T-cell (primary cell): ENCODE measurements around the gene CTXN1. TPM values are rescaled to one million over a fixed set of nuclear protein-coding genes. Genes with fewer than 3 reads are reported as not detected.

Source experiments
- ATAC-seq, 4 experiments: fragments of 200-7000 bp in 3 of 4; fragments of 150-1000 bp in 1 of 4; cut with Tn5 transposase; replicated peaks in 1 of 4; 1 replicate in 3 of 4; 2 replicates in 1 of 4; pipeline ENCODE4 v1.10.0; 2021; ENCODE audit warnings: moderate library complexity in 3 of 4, mild to moderate bottlenecking in 2 of 4, moderate number of reproducible peaks in 1 of 4
- CTCF ChIA-PET, 2 donors: fragments of 300-600 bp; sonication (Branson Sonifier 250); formaldehyde crosslinking; loops; one replicate each; lab custom pipeline; 2022; ENCODE audit warnings: antibody characterized with exemption in 2 of 2; lab: Charles Lee
- POLR2A ChIA-PET, 2 donors: fragments of 300-600 bp; sonication (Branson Sonifier 250); formaldehyde crosslinking; loops; one replicate each; lab custom pipeline; 2022; ENCODE audit warnings: antibody characterized with exemption in 2 of 2; lab: Charles Lee
- DNase-seq, 35 experiments: peaks; one replicate each; pipeline versions ENCODE4 v3.0.0 to v3.0.0-alpha.2; 2013 to 2023
- H3K27ac ChIP-seq: one replicate; pipeline ENCODE4 v1.5.1; 2013; ENCODE audit warnings: low read length
- H3K27me3 ChIP-seq, 2 experiments: replicated peaks in 1 of 2; 1 replicate in 1 of 2; 2 replicates in 1 of 2; pipeline versions ENCODE4 v1.6.1 to v1.7.0; 2013; ENCODE audit warnings: low read length in 1 of 2, mixed read lengths in 1 of 2; ENCODE audit not compliant: control insufficient read depth in 2 of 2, insufficient read depth in 2 of 2; ENCODE audit errors: extremely low read depth in 1 of 2
- H3K36me3 ChIP-seq, 2 donors: 1 replicate in 1 of 2; 2 replicates in 1 of 2; pipeline versions ENCODE4 v1.6.1 to v1.7.0; 2013; ENCODE audit warnings: low read length in 1 of 2; ENCODE audit not compliant: control insufficient read depth in 2 of 2, insufficient read depth in 1 of 2; ENCODE audit errors: extremely low read depth in 1 of 2
- H3K4me1 ChIP-seq, 2 experiments: 1 replicate in 1 of 2; 2 replicates in 1 of 2; pipeline versions ENCODE4 v1.6.1 to v1.7.0; 2013; ENCODE audit warnings: low read length in 2 of 2, mixed read lengths in 1 of 2; ENCODE audit not compliant: insufficient read depth in 2 of 2, control insufficient read depth in 1 of 2; ENCODE audit errors: extremely low read depth in 1 of 2
- H3K4me3 ChIP-seq, 2 donors: 1 replicate in 1 of 2; 2 replicates in 1 of 2; pipeline versions ENCODE4 v1.5.1 to v1.7.0; 2013; ENCODE audit warnings: mild to moderate bottlenecking in 2 of 2, low read length in 1 of 2, moderate library complexity in 1 of 2; ENCODE audit not compliant: control insufficient read depth in 1 of 2; ENCODE audit errors: extremely low read depth in 1 of 2
- H3K9me3 ChIP-seq: 2 replicates; pipeline ENCODE4 v1.7.0; 2013
- H3K27ac Mint-ChIP-seq, 2 donors: one replicate each; pipeline ENCODE4 v1.8.0; 2020 to 2021; ENCODE audit warnings: mild to moderate bottlenecking in 2 of 2, mixed read lengths in 2 of 2
- H3K27me3 Mint-ChIP-seq, 2 donors: one replicate each; pipeline ENCODE4 v1.8.0; 2021 to 2022; ENCODE audit warnings: mixed read lengths in 2 of 2
- H3K36me3 Mint-ChIP-seq: one replicate; pipeline ENCODE4 v1.8.0; 2021; ENCODE audit warnings: mixed read lengths
- H3K4me1 Mint-ChIP-seq, 3 donors: one replicate each; pipeline ENCODE4 v1.8.0; 2020 to 2022; ENCODE audit warnings: mixed read lengths in 3 of 3, mild to moderate bottlenecking in 1 of 3
- H3K4me3 Mint-ChIP-seq, 3 donors: one replicate each; pipeline ENCODE4 v1.8.0; 2020 to 2022; ENCODE audit warnings: mild to moderate bottlenecking in 3 of 3, mixed read lengths in 3 of 3, moderate library complexity in 3 of 3
- H3K9me3 Mint-ChIP-seq, 3 donors: one replicate each; pipeline ENCODE4 v1.8.0; 2020 to 2022; ENCODE audit warnings: mixed read lengths in 3 of 3
- WGBS: methylation state at CpG from one replicate; pipeline ENCODE4 v1.1.5; 2013; ENCODE audit warnings: missing lambda C conversion rate; ENCODE audit not compliant: insufficient coverage; 5-methylcytosine and 5-hydroxymethylcytosine counted together
- total RNA-seq, 35 experiments: library from RNA in 6 of 35; stranded (reverse) in 6 of 35; fragments of 120-200 nt in 1 of 35; gene quantifications; one replicate each; pipeline versions ENCODE4 v1.2.1 to v1.2.4 and lab custom pipeline; 2013 to 2026

CTXN1 gene
- total RNA-seq, 5 donors from 2014 or later (not counting 1 experiment from before 2014, with no cell fraction given), result 0.19 to 0.47 (median 0.30) TPM; not detected in 1

- no peak overlapping the region for H3K27ac ChIP-seq
- no peaks in the 10 kb centered on the region for H3K9me3 Mint-ChIP-seq
- H3K27me3 Mint-ChIP-seq, result no peaks in the 10 kb centered on the region
- ATAC-seq (no peak), DNase-seq (no peak)
- no peaks in the 10 kb centered on the region for H3K9me3 ChIP-seq
- H3K36me3 Mint-ChIP-seq, result no peaks in the 10 kb centered on the region
- H3K4me3 Mint-ChIP-seq, result peak overlapping the region in 1 of 3 donors; percentile 38
- ChIA-PET CTCF (interaction anchor here (0.7 to 2.7 kb wide), 3 partner anchors 10 to 1413 kb away, joined by 3 to 15 read pairs (median 3); partner anchors contain the start of gene TIMM44 (in 1 of the 2)), POLR2A (interaction anchor here in 1 of 2 donors (0.6 kb wide), 1 partner anchor 100 kb away, joined by 14 read pairs; no protein-coding TSS in a partner anchor)
- peak overlapping the region in 1 of 2 donors; percentile 0 for H3K27ac Mint-ChIP-seq
- peaks cover 2 to 21% of the 10 kb centered on the region in 2 experiments for H3K4me1 ChIP-seq
- peaks cover 5 to 27% of the 10 kb centered on the region in 2 donors for H3K36me3 ChIP-seq
- 87% methylated on average over 8 of the region's 9 CpGs for WGBS
- H3K4me3 ChIP-seq, result no peak overlapping the region
- H3K4me1 Mint-ChIP-seq, result peaks cover 0 to 19% (median 12%) of the 10 kb centered on the region in 3 donors
- H3K27me3 ChIP-seq, result no peaks in the 10 kb centered on the region
Observed at GRCh38 chr19:7928334-7928706, 2.4 kb upstream of the CTXN1 start.

DNA sequence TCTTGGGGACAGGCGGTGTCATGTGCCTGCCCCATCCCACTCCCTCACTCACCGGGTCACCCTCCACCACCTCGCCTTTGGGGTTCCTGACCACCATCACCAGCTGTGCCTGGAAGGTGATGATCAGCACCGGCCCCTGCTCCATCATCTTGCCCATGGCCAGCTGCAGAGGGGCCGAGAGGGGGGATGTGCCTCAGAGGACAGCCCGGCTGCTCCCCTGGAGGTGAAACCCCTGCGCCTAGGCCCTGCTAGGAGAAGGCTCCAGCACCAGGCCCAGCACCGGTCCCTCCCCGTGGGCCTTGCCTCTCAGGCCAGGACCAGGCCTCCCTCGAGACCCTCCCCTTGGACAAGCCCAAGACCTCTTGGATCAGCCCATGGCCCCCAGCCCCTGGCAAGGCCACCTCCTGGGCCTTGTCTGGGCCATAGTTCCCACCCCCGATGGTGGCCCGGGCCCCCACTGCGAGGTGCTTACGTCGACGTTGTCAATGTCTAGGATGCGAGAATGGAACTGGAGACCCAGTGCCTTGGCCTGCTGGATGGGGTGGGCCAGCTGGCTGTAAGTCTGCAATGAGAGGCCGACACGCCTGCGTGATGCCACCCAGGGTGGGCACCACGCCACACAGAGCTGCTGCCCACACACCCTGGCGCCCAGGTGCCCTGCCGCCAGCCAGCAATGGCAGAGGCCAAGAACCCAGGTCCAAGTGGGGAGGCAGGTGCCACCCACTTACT, 1.8 kb upstream of the CTXN1 start:
- Mint-ChIP-seq H3K36me3 (no peaks in the 10 kb centered on the region), H3K9me3 (no peaks in the 10 kb centered on the region), H3K27me3 (no peaks in the 10 kb centered on the region), H3K27ac (peak overlapping the region in 1 of 2 donors; percentile 0), H3K4me1 (peaks cover 0 to 23% (median 12%) of the 10 kb centered on the region in 3 donors), H3K4me3 (peak overlapping the region in 1 of 3 donors; percentile 38)
- 91% methylated on average over 21 of the region's 23 CpGs for WGBS
- no peak for ATAC-seq
- H3K27me3 ChIP-seq, result no peaks in the 10 kb centered on the region
- peaks cover 2 to 21% of the 10 kb centered on the region in 2 experiments for H3K4me1 ChIP-seq
- CTCF ChIA-PET, result interaction anchor here in 1 of 2 donors (0.7 kb wide), 1 partner anchor 1413 kb away, joined by 3 read pairs; no protein-coding TSS in a partner anchor
- H3K27ac ChIP-seq, result no peak overlapping the region
- H3K4me3 ChIP-seq, result no peak overlapping the region
- no peaks in the 10 kb centered on the region for H3K9me3 ChIP-seq
- POLR2A ChIA-PET, result no interaction called here
- no peak for DNase-seq
- peaks cover 4 to 25% of the 10 kb centered on the region in 2 donors for H3K36me3 ChIP-seq

DNA sequence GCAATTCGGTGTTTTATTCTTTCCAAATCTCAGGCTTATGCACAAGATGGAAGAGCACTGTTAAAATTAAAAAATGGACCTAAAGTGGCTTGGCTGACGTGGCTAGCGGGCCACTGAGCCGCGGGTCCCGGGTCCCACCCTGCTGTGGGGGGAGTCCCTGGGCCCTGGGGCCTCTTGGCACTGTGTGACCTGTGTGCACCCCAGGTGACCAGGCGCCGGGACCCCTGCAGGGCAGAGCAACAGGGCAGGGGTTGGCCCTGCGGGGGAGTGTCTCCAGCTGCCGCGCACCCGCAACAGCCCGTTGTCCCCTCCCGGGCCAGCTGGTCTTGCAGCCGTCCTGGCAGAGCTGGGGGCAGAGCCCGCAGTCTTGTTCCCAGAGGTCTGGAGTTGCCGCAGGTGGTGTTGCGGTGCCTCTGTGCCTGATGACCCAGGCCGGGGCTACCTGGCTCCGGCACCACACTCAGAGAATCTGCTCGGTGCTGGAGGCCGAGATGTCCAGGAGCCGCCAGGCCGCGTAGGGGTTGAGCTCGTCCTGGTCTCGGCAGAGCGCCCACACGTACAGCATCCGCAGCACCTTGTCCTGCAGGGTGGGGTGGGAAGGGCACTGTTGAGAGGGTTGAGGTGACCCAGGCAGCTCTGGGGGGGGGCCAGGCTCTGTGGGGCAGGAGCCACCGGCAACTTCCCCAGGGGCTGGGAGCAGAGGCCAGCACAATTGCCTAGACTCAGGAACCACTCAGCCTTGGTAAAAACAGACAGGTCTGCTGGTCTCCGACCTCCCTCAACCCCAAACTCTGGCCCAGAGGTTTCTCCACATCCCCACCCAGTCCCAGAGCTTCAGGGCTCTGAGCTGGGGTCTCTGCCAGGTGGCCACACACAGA, 1.0 kb upstream of the CTXN1 start:
- Histone ChIP-seq H3K27me3 (no peaks in the 10 kb centered on the region), H3K36me3 (peaks cover 6 to 24% of the 10 kb centered on the region in 2 donors), H3K4me3 (no peak overlapping the region), H3K27ac (no peak overlapping the region), H3K9me3 (no peaks in the 10 kb centered on the region), H3K4me1 (peaks cover 2 to 28% of the 10 kb centered on the region in 2 experiments)
- no peak for DNase-seq
- POLR2A ChIA-PET, result no interaction called here
- 93% methylated on average over 25 of the region's 32 CpGs for WGBS
- Mint-ChIP-seq H3K9me3 (no peaks in the 10 kb centered on the region), H3K4me3 (peak overlapping the region; percentile 57 to 66 (median 64)), H3K27ac (no peak overlapping the region), H3K4me1 (peaks cover 4 to 27% (median 14%) of the 10 kb centered on the region in 3 donors), H3K36me3 (no peaks in the 10 kb centered on the region), H3K27me3 (no peaks in the 10 kb centered on the region)
- CTCF ChIA-PET, result interaction anchor here in 1 of 2 donors (0.6 kb wide), 1 partner anchor 54 kb away, joined by 3 read pairs; no protein-coding TSS in a partner anchor
- ATAC-seq, result no peak

- CTCF ChIA-PET, result no interaction called here
- WGBS, result under 1% methylated on average over 93 of the region's 98 CpGs
- peak; percentile 49 to 88 (median 72) for DNase-seq
Observed at GRCh38 chr19:7925171-7925851, 624 bp downstream of the CTXN1 start.

GRCh38 chr19:7924651-7925170, 1.2 kb downstream of the CTXN1 start:
- no peak for ATAC-seq
- CTCF ChIA-PET, result interaction anchor here in 1 of 2 donors (0.6 to 0.7 kb wide), 2 partner anchors 15 to 103 kb away, joined by 3 to 7 read pairs; no protein-coding TSS in a partner anchor
- POLR2A ChIA-PET, result interaction anchor here in 1 of 2 donors (0.6 kb wide), 1 partner anchor 16 kb away, joined by 12 read pairs; no protein-coding TSS in a partner anchor
- peaks cover 6 to 13% of the 10 kb centered on the region in 2 donors for H3K36me3 ChIP-seq
- no peaks in the 10 kb centered on the region for H3K9me3 ChIP-seq
- H3K4me3 ChIP-seq, result no peak overlapping the region
- no peak for DNase-seq
- H3K27ac Mint-ChIP-seq, result no peak overlapping the region
- no peaks in the 10 kb centered on the region for H3K9me3 Mint-ChIP-seq
- no peaks in the 10 kb centered on the region for H3K36me3 Mint-ChIP-seq
- H3K27ac ChIP-seq, result no peak overlapping the region
- peaks cover 20 to 41% (median 26%) of the 10 kb centered on the region in 3 donors for H3K4me1 Mint-ChIP-seq
- peaks cover 0 to 2% of the 10 kb centered on the region in 2 experiments for H3K27me3 ChIP-seq
- peak overlapping the region in 1 of 3 donors; percentile 74 for H3K4me3 Mint-ChIP-seq
- H3K27me3 Mint-ChIP-seq, result peaks cover 2 to 4% of the 10 kb centered on the region in 2 donors
- peaks cover 11 to 43% of the 10 kb centered on the region in 2 experiments for H3K4me1 ChIP-seq
- 81% methylated on average over 18 of the region's 34 CpGs for WGBS

More at GRCh38 chr19:7925171-7925851, 624 bp downstream of the CTXN1 start:
- H3K4me3 Mint-ChIP-seq, result peak overlapping the region; percentile 74 to 85 (median 78)
- H3K4me1 Mint-ChIP-seq, result peaks cover 14 to 39% (median 22%) of the 10 kb centered on the region in 3 donors
- H3K9me3 Mint-ChIP-seq, result no peaks in the 10 kb centered on the region
- POLR2A ChIA-PET, result no interaction called here
- peak overlapping the region in 1 of 2 donors; percentile 66 for H3K27ac Mint-ChIP-seq
- ATAC-seq, result peak in 3 of 4 experiments; percentile 15 to 26 (median 20)
- no peaks in the 10 kb centered on the region for H3K36me3 Mint-ChIP-seq
- H3K4me1 ChIP-seq, result peaks cover 9 to 40% of the 10 kb centered on the region in 2 experiments
- H3K36me3 ChIP-seq, result peaks cover 6 to 13% of the 10 kb centered on the region in 2 donors
- H3K27ac ChIP-seq, result no peak overlapping the region
- H3K27me3 Mint-ChIP-seq, result no peaks in the 10 kb centered on the region
- H3K27me3 ChIP-seq, result no peaks in the 10 kb centered on the region
- H3K4me3 ChIP-seq, result peak overlapping the region in 1 of 2 donors; percentile 51
- H3K9me3 ChIP-seq, result no peaks in the 10 kb centered on the region
